HFFc6 (cell line): Measurements from ENCODE around the gene SURF2. TPM values are rescaled to one million over a fixed set of nuclear protein-coding genes. Genes with fewer than 3 reads are reported as not detected.

Experiments used
- DNase-seq: peaks from one replicate; pipeline ENCODE4 v3.0.0-alpha.2; 2018
- H3K27ac Mint-ChIP-seq: 2 replicates; pipeline ENCODE4 v1.8.0; 2020; ENCODE audit warnings: mild to moderate bottlenecking, mixed read lengths
- H3K27me3 Mint-ChIP-seq: 2 replicates; pipeline ENCODE4 v1.8.0; 2021; ENCODE audit warnings: mild to moderate bottlenecking, moderate library complexity, mixed read lengths; ENCODE audit not compliant: insufficient read depth
- H3K36me3 Mint-ChIP-seq: 2 replicates; pipeline ENCODE4 v1.8.0; 2021; ENCODE audit warnings: low read depth, mixed read lengths
- H3K4me1 Mint-ChIP-seq: 2 replicates; pipeline ENCODE4 v1.8.0; 2020; ENCODE audit warnings: low read depth, mixed read lengths
- H3K4me3 Mint-ChIP-seq: 2 replicates; pipeline ENCODE4 v1.8.0; 2020; ENCODE audit warnings: mild to moderate bottlenecking, moderate library complexity, mixed read lengths
- H3K9me3 Mint-ChIP-seq: 2 replicates; pipeline ENCODE4 v1.8.0; 2020; ENCODE audit warnings: mild to moderate bottlenecking, mixed read lengths
- total RNA-seq, 6 experiments: library from RNA; stranded (reverse); fragmentation: NEBNext Ultra II Directional; extraction: Animal tissue kit (Norgen Biotek cat#: 25700); gene quantifications; 2 replicates in 1 of 6; 3 replicates in 5 of 6; pipeline ENCODE4 v1.2.3, GENCODE V29; 2021
- TF ChIP-seq, protein P1 (sequence below): fragments of 200-600 bp; sonication (generic); IDR thresholded peaks from 2 replicates; pipeline ENCODE4 v1.5.0; 2021; ENCODE audit warnings: antibody characterized with exemption, mild to moderate bottlenecking

SURF2 gene
- total RNA-seq, 6 experiments from 2014 or later: 16.6 to 20.9 (median 18.2) TPM

DNA sequence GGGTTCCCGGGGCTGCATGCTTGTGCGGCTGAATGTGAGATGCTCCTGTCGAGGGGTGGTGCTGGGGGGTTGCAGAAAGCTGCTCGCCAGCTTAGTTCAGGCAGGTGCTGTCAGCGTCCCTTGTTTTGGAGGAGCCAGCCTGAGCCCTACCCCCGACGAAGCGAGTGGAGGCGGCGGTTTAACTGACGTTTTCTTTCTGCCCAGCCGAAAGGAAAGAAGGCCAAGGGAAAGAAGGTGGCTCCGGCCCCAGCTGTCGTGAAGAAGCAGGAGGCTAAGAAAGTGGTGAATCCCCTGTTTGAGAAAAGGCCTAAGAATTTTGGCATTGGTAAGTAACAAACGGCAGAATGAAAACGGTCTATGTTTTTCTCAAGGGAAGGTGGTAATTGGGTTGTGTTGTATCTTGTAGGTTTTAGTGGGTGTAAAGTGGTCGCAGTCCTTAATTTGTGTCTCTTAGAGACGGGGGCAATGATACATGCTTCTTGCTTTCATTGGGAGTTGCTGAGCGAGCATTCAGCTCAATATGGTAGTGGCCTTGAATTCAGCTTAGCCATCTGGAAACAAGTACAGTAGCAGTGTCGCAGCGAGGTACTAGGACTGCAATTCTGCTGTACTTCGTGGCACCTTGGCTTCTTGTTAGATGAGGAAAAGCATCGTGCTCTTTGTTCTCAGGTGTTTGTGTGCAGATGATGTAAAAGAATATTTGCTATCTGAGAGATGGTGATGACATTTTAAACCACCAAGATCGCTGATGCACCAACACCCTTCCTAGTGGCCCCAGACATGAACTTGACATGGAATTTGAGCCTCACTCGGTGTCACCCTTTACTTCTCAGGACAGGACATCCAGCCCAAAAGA, 7.4 kb upstream of the SURF2 start:
- peaks cover 40% of the 10 kb centered on the region for H3K36me3 Mint-ChIP-seq
- peaks cover 28% of the 10 kb centered on the region for H3K4me1 Mint-ChIP-seq
- peak overlapping the region; percentile 98 for H3K27ac Mint-ChIP-seq
- peaks cover 8% of the 10 kb centered on the region; the same call in 1 of the 2 replicates for H3K9me3 Mint-ChIP-seq
- TF ChIP-seq, protein P1, sequence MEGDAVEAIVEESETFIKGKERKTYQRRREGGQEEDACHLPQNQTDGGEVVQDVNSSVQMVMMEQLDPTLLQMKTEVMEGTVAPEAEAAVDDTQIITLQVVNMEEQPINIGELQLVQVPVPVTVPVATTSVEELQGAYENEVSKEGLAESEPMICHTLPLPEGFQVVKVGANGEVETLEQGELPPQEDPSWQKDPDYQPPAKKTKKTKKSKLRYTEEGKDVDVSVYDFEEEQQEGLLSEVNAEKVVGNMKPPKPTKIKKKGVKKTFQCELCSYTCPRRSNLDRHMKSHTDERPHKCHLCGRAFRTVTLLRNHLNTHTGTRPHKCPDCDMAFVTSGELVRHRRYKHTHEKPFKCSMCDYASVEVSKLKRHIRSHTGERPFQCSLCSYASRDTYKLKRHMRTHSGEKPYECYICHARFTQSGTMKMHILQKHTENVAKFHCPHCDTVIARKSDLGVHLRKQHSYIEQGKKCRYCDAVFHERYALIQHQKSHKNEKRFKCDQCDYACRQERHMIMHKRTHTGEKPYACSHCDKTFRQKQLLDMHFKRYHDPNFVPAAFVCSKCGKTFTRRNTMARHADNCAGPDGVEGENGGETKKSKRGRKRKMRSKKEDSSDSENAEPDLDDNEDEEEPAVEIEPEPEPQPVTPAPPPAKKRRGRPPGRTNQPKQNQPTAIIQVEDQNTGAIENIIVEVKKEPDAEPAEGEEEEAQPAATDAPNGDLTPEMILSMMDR: no peak
- peak overlapping the region; percentile 99 for H3K4me3 Mint-ChIP-seq
- DNase-seq: no peak
- H3K27me3 Mint-ChIP-seq: peaks cover 14% of the 10 kb centered on the region

DNA sequence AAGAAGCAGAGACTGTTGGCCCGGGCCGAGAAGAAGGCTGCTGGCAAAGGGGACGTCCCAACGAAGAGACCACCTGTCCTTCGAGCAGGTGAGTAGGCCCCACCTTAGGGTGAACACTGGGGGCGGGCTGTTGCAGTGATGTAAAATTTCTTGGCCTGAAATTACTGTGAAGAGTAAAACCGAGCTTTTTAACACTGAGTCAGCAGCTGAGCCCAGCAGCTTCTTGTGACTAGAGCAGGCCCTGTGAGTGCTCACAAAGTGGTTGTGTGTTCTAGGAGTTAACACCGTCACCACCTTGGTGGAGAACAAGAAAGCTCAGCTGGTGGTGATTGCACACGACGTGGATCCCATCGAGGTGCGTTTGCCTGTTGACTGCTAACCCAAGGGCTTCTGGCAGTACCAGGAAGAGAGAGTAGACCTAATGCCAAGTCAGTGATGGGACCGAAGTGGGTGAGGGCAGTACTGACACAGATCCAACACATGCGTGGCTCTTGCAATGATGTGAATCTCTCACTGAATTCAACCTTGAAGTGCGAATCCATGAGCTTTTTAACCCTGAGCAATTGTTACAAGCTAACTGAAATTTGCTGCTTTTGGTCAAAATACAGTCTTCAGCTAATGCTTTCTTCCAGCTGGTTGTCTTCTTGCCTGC, 6.3 kb upstream of the SURF2 start:
- Mint-ChIP-seq H3K36me3 (peaks cover 40% of the 10 kb centered on the region), H3K27ac (peak overlapping the region; percentile 98), H3K9me3 (peaks cover 8% of the 10 kb centered on the region; the same call in 1 of the 2 replicates), H3K4me3 (peak overlapping the region; percentile 99), H3K27me3 (peaks cover 14% of the 10 kb centered on the region), H3K4me1 (peaks cover 34% of the 10 kb centered on the region)
- TF ChIP-seq, protein P1: no peak
- DNase-seq: no peak

DNA sequence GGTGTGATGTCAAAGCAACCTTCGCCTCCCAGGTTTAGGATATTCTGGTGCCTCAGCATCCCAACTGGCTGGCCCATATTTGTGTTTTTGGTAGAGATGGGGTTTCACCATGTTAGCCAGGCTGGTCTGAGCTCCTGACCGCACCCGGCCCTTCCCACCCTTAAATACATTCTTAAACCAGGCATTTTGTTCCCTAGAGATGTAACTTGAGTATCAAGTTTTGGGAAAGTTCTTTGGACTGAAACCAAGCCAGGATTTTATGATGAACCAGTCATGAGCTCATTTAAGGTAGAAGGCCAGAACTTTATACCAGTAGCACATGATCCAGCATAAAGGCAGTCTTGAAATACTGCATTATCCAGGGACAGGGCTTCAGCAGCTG, 4.8 kb upstream of the SURF2 start:
- H3K27ac Mint-ChIP-seq: peak overlapping the region; percentile 70
- peaks cover 40% of the 10 kb centered on the region for H3K36me3 Mint-ChIP-seq
- no peak overlapping the region for H3K4me3 Mint-ChIP-seq

DNA sequence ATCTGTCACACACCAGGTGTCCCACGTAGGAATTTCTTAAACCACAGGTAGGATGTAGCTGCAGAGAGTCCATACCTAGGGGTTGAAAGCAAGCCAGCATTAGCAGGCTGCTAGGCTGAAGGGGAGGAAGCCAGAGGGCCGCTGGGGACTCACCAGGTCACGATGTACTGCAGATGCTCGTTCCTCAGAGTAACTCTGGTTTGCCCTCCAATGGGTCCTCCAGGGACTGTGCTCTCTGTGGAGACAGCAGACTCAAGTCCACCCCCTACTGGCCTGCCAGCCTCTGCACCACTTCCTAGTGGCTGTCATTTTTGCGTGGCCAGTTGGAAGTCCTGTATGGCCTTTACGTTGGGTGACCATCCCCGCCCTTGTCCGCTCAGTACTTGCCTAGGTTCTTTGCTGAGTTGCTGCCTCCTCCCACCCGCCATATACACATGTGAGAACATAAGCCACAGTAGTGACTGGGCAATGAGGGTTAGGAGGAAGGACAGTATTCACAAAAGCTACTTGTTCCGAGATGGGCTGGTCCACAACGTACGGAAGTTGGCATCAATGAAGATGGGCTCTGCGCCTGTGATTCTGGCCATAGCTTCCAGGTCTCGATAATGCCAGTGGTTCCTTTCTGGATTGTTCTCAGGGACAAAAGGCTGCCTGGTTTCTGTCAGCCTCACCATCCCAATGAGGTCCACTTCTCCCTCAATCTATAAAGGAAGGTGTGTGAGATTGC, 4.3 kb upstream of the SURF2 start:
- peak overlapping the region; percentile 70 for H3K27ac Mint-ChIP-seq

More for the DNA sequence above, 4.8 kb upstream of the SURF2 start:
- Mint-ChIP-seq H3K9me3 (peaks cover 8% of the 10 kb centered on the region; the same call in 1 of the 2 replicates), H3K27me3 (peaks cover 17% of the 10 kb centered on the region), H3K4me1 (peaks cover 33% of the 10 kb centered on the region)
- TF ChIP-seq, protein P1: no peak
- DNase-seq: no peak

More for the DNA sequence above, 4.3 kb upstream of the SURF2 start:
- Mint-ChIP-seq H3K36me3 (peaks cover 40% of the 10 kb centered on the region), H3K9me3 (peaks cover 8% of the 10 kb centered on the region; the same call in 1 of the 2 replicates), H3K4me3 (no peak overlapping the region), H3K4me1 (peaks cover 29% of the 10 kb centered on the region), H3K27me3 (peaks cover 17% of the 10 kb centered on the region)
- DNase-seq: peak; percentile 63
- TF ChIP-seq, protein P1: peak; percentile 79
